ENCODE measurements around the gene ARHGAP15. TPM values are rescaled to one million over a fixed set of nuclear protein-coding genes. Genes with fewer than 3 reads are reported as not detected.

ARHGAP15 gene
- total RNA-seq, 1 donor: 0.43 TPM

- DNase-seq (ENCODE audit: low read depth): peak; percentile 46
- H3K4me3 ChIP-seq (ENCODE audit: low read depth, low read length): no peak overlapping the region
- TF ChIP-seq CTCF (IDR thresholded peaks at IDR 0.05; ENCODE audit: insufficient read depth, low read depth, low read length): peak; percentile 83
Measured at GRCh38 chr2:143284087-143284675, 155.0 kb downstream of the ARHGAP15 start.

GRCh38 chr2:143289025-143289424 lies 159.8 kb downstream of the ARHGAP15 start:
- no peak overlapping the region for H3K4me3 ChIP-seq (ENCODE audit: low read depth, low read length)
- DNase-seq (ENCODE audit: low read depth): no peak
- no peak for TF ChIP-seq CTCF (IDR thresholded peaks at IDR 0.05; ENCODE audit: insufficient read depth, low read depth, low read length)

- no peak for DNase-seq (ENCODE audit: low read depth)
- TF ChIP-seq CTCF (IDR thresholded peaks at IDR 0.05; ENCODE audit: insufficient read depth, low read depth, low read length): no peak
- no peak overlapping the region for H3K4me3 ChIP-seq (ENCODE audit: low read depth, low read length)
Measured at GRCh38 chr2:143290221-143290620, 161.0 kb downstream of the ARHGAP15 start.

GRCh38 chr2:143294068-143294467 lies 164.8 kb downstream of the ARHGAP15 start:
- DNase-seq (ENCODE audit: low read depth): no peak
- H3K4me3 ChIP-seq (ENCODE audit: low read depth, low read length): no peak overlapping the region
- TF ChIP-seq CTCF (IDR thresholded peaks at IDR 0.05; ENCODE audit: insufficient read depth, low read depth, low read length): no peak

GRCh38 chr2:143296089-143296488 lies 166.9 kb downstream of the ARHGAP15 start:
- DNase-seq (ENCODE audit: low read depth): no peak
- TF ChIP-seq CTCF (IDR thresholded peaks at IDR 0.05; ENCODE audit: insufficient read depth, low read depth, low read length): no peak
- H3K4me3 ChIP-seq (ENCODE audit: low read depth, low read length): no peak overlapping the region

- no peak for DNase-seq (ENCODE audit: low read depth)
- H3K4me3 ChIP-seq (ENCODE audit: low read depth, low read length): no peak overlapping the region
- no peak for TF ChIP-seq CTCF (IDR thresholded peaks at IDR 0.05; ENCODE audit: insufficient read depth, low read depth, low read length)
Measured at GRCh38 chr2:143297182-143297581, 168.0 kb downstream of the ARHGAP15 start.

- H3K4me3 ChIP-seq (ENCODE audit: low read depth, low read length): no peak overlapping the region
- peak; percentile 39 for DNase-seq (ENCODE audit: low read depth)
- TF ChIP-seq CTCF (IDR thresholded peaks at IDR 0.05; ENCODE audit: insufficient read depth, low read depth, low read length): no peak
Measured at GRCh38 chr2:143300536-143300935, 171.3 kb downstream of the ARHGAP15 start.
